B cell (primary cell): ENCODE data around the gene MUC12. TPM values are rescaled to one million over a fixed set of nuclear protein-coding genes. Genes with fewer than 3 reads are reported as not detected.

Source experiments
- ATAC-seq: fragments of 200-7000 bp; cut with Tn5 transposase; one replicate; pipeline ENCODE4 v1.10.0; 2021; ENCODE audit warnings: low read depth, mild to moderate bottlenecking, moderate number of reproducible peaks, moderate library complexity
- CTCF ChIA-PET: fragments of 350-600 bp; sonication (Branson Sonifier 250); formaldehyde crosslinking; loops from one replicate; lab custom pipeline; 2021; ENCODE audit warnings: antibody characterized with exemption, inconsistent platforms; lab: Charles Lee
- POLR2A ChIA-PET: fragments of 350-600 bp; sonication (Branson Sonifier 250); formaldehyde crosslinking; loops from one replicate; lab custom pipeline; 2021; ENCODE audit warnings: antibody characterized with exemption; lab: Charles Lee
- DNase-seq: peaks from one replicate; pipeline ENCODE4 v3.0.0; 2013
- H2AFZ ChIP-seq: 2 replicates; pipeline ENCODE4 v1.6.1; 2012; ENCODE audit warnings: mild to moderate bottlenecking, low read depth, low read length; ENCODE audit not compliant: insufficient read depth, poor library complexity, severe bottlenecking
- H3K27ac ChIP-seq, 2 donors: 1 replicate in 1 of 2; 2 replicates in 1 of 2; pipeline ENCODE4 v1.5.1; 2012 to 2013; ENCODE audit warnings: low read length in 2 of 2, mild to moderate bottlenecking in 2 of 2, moderate library complexity in 1 of 2
- H3K27me3 ChIP-seq, 4 experiments: fragments of 200-600 bp in 1 of 4; sonication (generic) in 1 of 4; replicated peaks in 1 of 4; 1 replicate in 2 of 4; 2 replicates in 2 of 4; pipeline versions ENCODE4 v1.6.1 to v1.7.0; 2013 to 2016; ENCODE audit warnings: low read length in 3 of 4, mild to moderate bottlenecking in 2 of 4, mixed read lengths in 1 of 4, moderate library complexity in 1 of 4; ENCODE audit not compliant: insufficient read depth in 4 of 4, control insufficient read depth in 3 of 4; ENCODE audit errors: control extremely low read depth in 1 of 4
- H3K36me3 ChIP-seq, 2 experiments: replicated peaks in 1 of 2; 1 replicate in 1 of 2; 2 replicates in 1 of 2; pipeline versions ENCODE4 v1.6.1 to v1.7.1; 2013; ENCODE audit warnings: low read length in 1 of 2; ENCODE audit not compliant: insufficient read depth in 2 of 2, control insufficient read depth in 1 of 2; ENCODE audit errors: control extremely low read depth in 1 of 2, extremely low read depth in 1 of 2
- H3K4me1 ChIP-seq, 2 donors: fragments of 200-600 bp in 1 of 2; sonication (generic) in 1 of 2; 1 replicate in 1 of 2; 2 replicates in 1 of 2; pipeline versions ENCODE4 v1.5.1 to v1.6.1; 2013 to 2017; ENCODE audit warnings: low read length in 2 of 2; ENCODE audit not compliant: control insufficient read depth in 2 of 2, insufficient read depth in 2 of 2
- H3K4me2 ChIP-seq: replicated peaks from 2 replicates; pipeline ENCODE3; 2012; ENCODE audit warnings: mild to moderate bottlenecking, low read depth, low read length; ENCODE audit not compliant: poor library complexity, severe bottlenecking
- H3K4me3 ChIP-seq, 5 experiments: fragments of 200-600 bp in 1 of 5; sonication (generic) in 1 of 5; 1 replicate in 3 of 5; 2 replicates in 2 of 5; pipeline versions ENCODE4 v1.5.1 to v1.7.0; 2011 to 2016; ENCODE audit warnings: low read length in 4 of 5, mild to moderate bottlenecking in 4 of 5, low read depth in 2 of 5, control low read depth in 1 of 5, moderate library complexity in 1 of 5; ENCODE audit not compliant: insufficient read depth in 1 of 5; ENCODE audit errors: control extremely low read depth in 1 of 5, extremely low read depth in 1 of 5
- H3K79me2 ChIP-seq: fragments of 200-600 bp; sonication (generic); one replicate; pipeline ENCODE4 v1.6.0; 2016; ENCODE audit warnings: low read length; ENCODE audit not compliant: control insufficient read depth, insufficient read depth
- H3K9ac ChIP-seq: fragments of 200-600 bp; sonication (generic); 2 replicates; pipeline ENCODE4 v1.6.1; 2017; ENCODE audit warnings: mild to moderate bottlenecking, low read length, moderate library complexity
- H3K9me3 ChIP-seq, 3 donors: one replicate each; pipeline versions ENCODE4 v1.6.1 to v1.7.1; 2013; ENCODE audit warnings: low read length in 2 of 3; ENCODE audit not compliant: control insufficient read depth in 2 of 3, insufficient read depth in 1 of 3; ENCODE audit errors: control extremely low read depth in 1 of 3
- H4K20me1 ChIP-seq: 2 replicates; pipeline ENCODE4 v1.6.0; 2012; ENCODE audit warnings: mild to moderate bottlenecking, low read length; ENCODE audit not compliant: insufficient read depth, control insufficient read depth, poor library complexity, severe bottlenecking
- H3K27ac Mint-ChIP-seq: one replicate; pipeline ENCODE4 v1.8.0; 2021; ENCODE audit warnings: mixed read lengths
- H3K27me3 Mint-ChIP-seq: one replicate; pipeline ENCODE4 v1.8.0; 2021; ENCODE audit warnings: mixed read lengths
- H3K4me1 Mint-ChIP-seq: one replicate; pipeline ENCODE4 v1.8.0; 2021; ENCODE audit warnings: mixed read lengths
- H3K4me3 Mint-ChIP-seq: one replicate; pipeline ENCODE4 v1.8.0; 2021; ENCODE audit warnings: mixed read lengths
- H3K9me3 Mint-ChIP-seq: one replicate; pipeline ENCODE4 v1.8.0; 2022; ENCODE audit warnings: mixed read lengths; ENCODE audit not compliant: insufficient read depth
- EZH2 ChIP-seq: IDR thresholded peaks from 2 replicates; pipeline ENCODE4 v1.6.1; 2012; ENCODE audit warnings: borderline replicate concordance, low read depth, mild to moderate bottlenecking, moderate library complexity, low read length; ENCODE audit not compliant: insufficient read depth, poor library complexity, severe bottlenecking
- WGBS: methylation state at CpG from one replicate; pipeline ENCODE4 v1.1.5; 2013; ENCODE audit warnings: missing lambda C conversion rate; ENCODE audit not compliant: insufficient coverage; 5-methylcytosine and 5-hydroxymethylcytosine counted together
- intact Hi-C: fragments of 100-400 bp; cut with micrococcal nuclease; formaldehyde crosslinking; loops from one replicate; pipeline ENCODE4 v1.10.0; 2022
- polyA plus RNA-seq: library from polyadenylated mRNA; depleted of rRNA; stranded (reverse); fragments of >200 nt; gene quantifications from 2 replicates; pipeline ENCODE4 v1.2.3, GENCODE V29; 2012
- total RNA-seq, 2 donors: library from RNA; stranded (reverse); fragments of 120-200 nt in 1 of 2; gene quantifications; 1 replicate in 1 of 2; 2 replicates in 1 of 2; pipeline versions ENCODE4 v1.2.3 to v1.2.4, GENCODE V29; 2013 to 2022
- TF ChIP-seq, protein P1 (sequence below): fragments of 200-600 bp; IDR thresholded peaks from one replicate; pipeline ENCODE4 v1.8.0; 2022; ENCODE audit warnings: antibody characterized with exemption, mild to moderate bottlenecking

Gene MUC12
- total and polyA plus RNA-seq, 2 donors (not counting 1 experiment from before 2014, with no cell fraction given): 0.81 TPM; not detected in 1

DNA sequence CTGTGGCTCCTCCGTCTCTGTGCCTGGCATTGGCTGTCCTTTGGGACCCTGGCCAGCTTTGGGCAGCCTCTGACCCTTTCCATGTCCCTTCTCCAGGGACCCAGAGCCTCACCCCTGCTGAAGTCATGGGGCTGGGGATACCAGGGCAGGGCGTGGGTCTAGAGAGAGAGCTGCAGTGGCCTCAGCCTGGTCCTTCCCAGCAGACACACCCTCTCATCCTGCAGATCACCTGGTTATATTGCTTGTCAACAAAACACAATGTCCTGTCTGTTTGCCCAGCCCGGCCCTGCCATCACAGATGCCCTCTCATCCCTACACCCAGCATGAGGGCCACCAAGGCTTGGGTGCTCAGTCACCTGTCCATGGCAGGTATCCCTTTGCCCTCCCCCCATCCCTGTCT, 52.3 kb downstream of the MUC12 start:
- no peak for TF ChIP-seq EZH2
- TF ChIP-seq, protein P1, sequence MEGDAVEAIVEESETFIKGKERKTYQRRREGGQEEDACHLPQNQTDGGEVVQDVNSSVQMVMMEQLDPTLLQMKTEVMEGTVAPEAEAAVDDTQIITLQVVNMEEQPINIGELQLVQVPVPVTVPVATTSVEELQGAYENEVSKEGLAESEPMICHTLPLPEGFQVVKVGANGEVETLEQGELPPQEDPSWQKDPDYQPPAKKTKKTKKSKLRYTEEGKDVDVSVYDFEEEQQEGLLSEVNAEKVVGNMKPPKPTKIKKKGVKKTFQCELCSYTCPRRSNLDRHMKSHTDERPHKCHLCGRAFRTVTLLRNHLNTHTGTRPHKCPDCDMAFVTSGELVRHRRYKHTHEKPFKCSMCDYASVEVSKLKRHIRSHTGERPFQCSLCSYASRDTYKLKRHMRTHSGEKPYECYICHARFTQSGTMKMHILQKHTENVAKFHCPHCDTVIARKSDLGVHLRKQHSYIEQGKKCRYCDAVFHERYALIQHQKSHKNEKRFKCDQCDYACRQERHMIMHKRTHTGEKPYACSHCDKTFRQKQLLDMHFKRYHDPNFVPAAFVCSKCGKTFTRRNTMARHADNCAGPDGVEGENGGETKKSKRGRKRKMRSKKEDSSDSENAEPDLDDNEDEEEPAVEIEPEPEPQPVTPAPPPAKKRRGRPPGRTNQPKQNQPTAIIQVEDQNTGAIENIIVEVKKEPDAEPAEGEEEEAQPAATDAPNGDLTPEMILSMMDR: no peak
- Histone ChIP-seq H3K9ac (no peak overlapping the region), H2AFZ (no peak overlapping the region), H3K27ac (no peak overlapping the region), H4K20me1 (no peaks in the 10 kb centered on the region), H3K27me3 (peaks cover 0 to 23% (median 0%) of the 10 kb centered on the region in 4 experiments), H3K4me1 (peaks cover 9 to 15% of the 10 kb centered on the region in 2 donors), H3K79me2 (no peaks in the 10 kb centered on the region), H3K4me3 (no peak overlapping the region), H3K4me2 (no peak overlapping the region), H3K9me3 (peaks cover 0 to 12% (median 0%) of the 10 kb centered on the region in 3 donors), H3K36me3 (no peaks in the 10 kb centered on the region)
- H3K27ac Mint-ChIP-seq: no peak overlapping the region
- ChIA-PET CTCF (no interaction called here), POLR2A (no interaction called here)
- H3K4me3 Mint-ChIP-seq: no peak overlapping the region
- intact Hi-C loops: no loop called here
- DNase-seq: no peak
- H3K4me1 Mint-ChIP-seq: peaks cover 18% of the 10 kb centered on the region
- peaks cover 25% of the 10 kb centered on the region for H3K27me3 Mint-ChIP-seq
- ATAC-seq: no peak
- 68% methylated on average over 3 of the region's 3 CpGs for WGBS
- no peaks in the 10 kb centered on the region for H3K9me3 Mint-ChIP-seq

DNA sequence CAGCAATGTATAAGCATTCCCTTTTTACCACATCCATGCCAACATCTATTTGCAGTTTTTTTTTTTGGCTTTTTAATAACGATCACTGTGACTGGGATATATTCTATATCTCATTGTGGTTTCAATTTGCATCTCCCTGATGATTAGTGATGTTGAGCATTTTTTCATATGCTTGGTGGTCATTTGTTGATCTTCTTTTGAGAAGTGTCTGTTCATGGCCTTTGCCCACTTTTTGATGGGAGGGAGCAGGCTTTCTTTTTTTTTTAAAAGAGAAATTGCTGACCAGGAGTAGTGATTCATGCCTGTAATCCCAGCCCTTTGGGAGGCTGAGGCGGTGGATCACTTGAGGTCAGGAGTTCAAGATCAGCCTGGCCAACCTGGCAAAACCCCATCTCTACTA, 54.5 kb downstream of the MUC12 start:
- no peak overlapping the region for H3K4me3 ChIP-seq
- ChIA-PET CTCF (no interaction called here), POLR2A (no interaction called here)
- ATAC-seq: no peak
- no peak for TF ChIP-seq EZH2
- TF ChIP-seq, protein P1: no peak
- Mint-ChIP-seq H3K27me3 (peaks cover 25% of the 10 kb centered on the region), H3K27ac (no peak overlapping the region), H3K9me3 (no peaks in the 10 kb centered on the region), H3K4me1 (peaks cover 5% of the 10 kb centered on the region), H3K4me3 (no peak overlapping the region)
- WGBS: no CpG with 5 or more reads among the region's 2 CpGs
- no peaks in the 10 kb centered on the region for H3K36me3 ChIP-seq
- H3K4me2 ChIP-seq: no peak overlapping the region
- no peak overlapping the region for H2AFZ ChIP-seq
- peaks cover 0 to under 1% of the 10 kb centered on the region in 2 donors for H3K4me1 ChIP-seq
- H3K9ac ChIP-seq: no peak overlapping the region
- no peaks in the 10 kb centered on the region for H4K20me1 ChIP-seq
- intact Hi-C loops: no loop called here
- no peak for DNase-seq
- H3K27ac ChIP-seq: no peak overlapping the region
- no peaks in the 10 kb centered on the region for H3K79me2 ChIP-seq
- peaks cover 0 to 13% (median 0%) of the 10 kb centered on the region in 4 experiments for H3K27me3 ChIP-seq
- H3K9me3 ChIP-seq: peaks cover 0 to 7% (median 0%) of the 10 kb centered on the region in 3 donors
